HCT116 (cell line): ENCODE data around the gene WDR90. TPM values are rescaled to one million over a fixed set of nuclear protein-coding genes. Genes with fewer than 3 reads are reported as not detected.

Source experiments
- ATAC-seq: fragments of 200-7000 bp; cut with Tn5 transposase; 2 replicates; pipeline ENCODE4 v1.9.1; 2020; ENCODE audit warnings: mild to moderate bottlenecking, moderate library complexity
- BruUV-seq: library from RNA; stranded (reverse); fragments of 400-500 nt; replicated peaks from 2 replicates; lab custom pipeline; 2021; lab: Mats Ljungman, UMichigan
- CTCF ChIA-PET: fragments of 300-600 bp; sonication (Branson Sonifier 250); formaldehyde crosslinking; loops from one replicate; lab custom pipeline; 2021; ENCODE audit warnings: antibody characterized with exemption; lab: Charles Lee
- POLR2A ChIA-PET: fragments of 300-600, 350-600 bp; sonication (Branson Sonifier 250); formaldehyde crosslinking; loops from one replicate; lab custom pipeline; 2021; ENCODE audit warnings: antibody characterized with exemption; lab: Charles Lee
- RAD21 ChIA-PET, 2 experiments: fragments of 300-600 bp; sonication (Branson Sonifier 250); formaldehyde crosslinking; loops; one replicate each; lab custom pipeline; 2023; ENCODE audit warnings: low total read pairs in 2 of 2; ENCODE audit not compliant: uncharacterized antibody in 2 of 2, unreplicated experiment in 2 of 2, low non-redundant PET in 1 of 2; lab: Charles Lee
- DNase-seq: peaks from one replicate; pipeline ENCODE4 v3.0.0-alpha.2; 2010; ENCODE audit warnings: low read depth, low spot score
- H2AFZ ChIP-seq: fragments of 200-600 bp; shearing (Covaris generic), sonication (generic); 2 replicates; pipeline ENCODE4 v1.6.1; 2017; ENCODE audit warnings: low read depth, mixed run types, mixed read lengths, antibody characterized with exemption, low read length; ENCODE audit not compliant: poor library complexity, severe bottlenecking
- H3K27ac ChIP-seq: 2 replicates; pipeline ENCODE4 v1.5.1; 2012; ENCODE audit warnings: low read depth, low read length
- H3K27me3 ChIP-seq: fragments of 200-600 bp; sonication (generic); 2 replicates; pipeline ENCODE4 v1.6.1; 2016; ENCODE audit warnings: mixed run types, low read length, mixed read lengths; ENCODE audit not compliant: insufficient read depth
- H3K36me3 ChIP-seq, 2 experiments: fragments of 200-500 bp in 1 of 2; fragments of 200-600 bp in 1 of 2; sonication (Bioruptor generic) in 1 of 2; sonication (generic) in 1 of 2; 2 replicates each; pipeline versions ENCODE4 v1.5.1 to v1.6.1; 2014 to 2016; ENCODE audit warnings: low read length in 2 of 2, inconsistent platforms in 1 of 2, mixed read lengths in 1 of 2, mixed run types in 1 of 2; ENCODE audit not compliant: insufficient read depth in 2 of 2, control insufficient read depth in 1 of 2
- H3K4me1 ChIP-seq, 2 experiments: fragments of 200-600 bp in 1 of 2; sonication (generic) in 1 of 2; 2 replicates each; pipeline versions ENCODE4 v1.5.1 to v1.6.1; 2012 to 2017; ENCODE audit warnings: low read length in 2 of 2, inconsistent platforms in 1 of 2, mild to moderate bottlenecking in 1 of 2, mixed read lengths in 1 of 2, mixed run types in 1 of 2, moderate library complexity in 1 of 2; ENCODE audit not compliant: insufficient read depth in 2 of 2, control insufficient read depth in 1 of 2
- H3K4me2 ChIP-seq: fragments of 200-600 bp; sonication (generic); 2 replicates; pipeline ENCODE4 v1.6.1; 2017; ENCODE audit warnings: mixed run types, low read length, mixed read lengths
- H3K4me3 ChIP-seq, 2 experiments: fragments of 200-600 bp in 1 of 2; sonication (generic) in 1 of 2; replicated peaks in 1 of 2; 2 replicates each; pipeline ENCODE4 v1.5.1; 2011 to 2016; ENCODE audit warnings: low read length in 2 of 2, control low read depth in 1 of 2, low read depth in 1 of 2, mild to moderate bottlenecking in 1 of 2, mixed read lengths in 1 of 2, mixed run types in 1 of 2
- H3K79me2 ChIP-seq: fragments of 200-600 bp; sonication (generic); 2 replicates; pipeline ENCODE4 v1.6.1; 2017; ENCODE audit warnings: mild to moderate bottlenecking, mixed run types, low read length, moderate library complexity, mixed read lengths; ENCODE audit not compliant: insufficient read depth
- H3K9ac ChIP-seq: fragments of 200-600 bp; sonication (generic); 2 replicates; pipeline ENCODE4 v1.6.1; 2016; ENCODE audit warnings: low read length, mixed read lengths
- H3K9me2 ChIP-seq: fragments of 200-600 bp; sonication (generic), shearing (Covaris generic); 2 replicates; pipeline ENCODE4 v1.6.1; 2017; ENCODE audit warnings: mixed run types, mild to moderate bottlenecking, moderate library complexity; ENCODE audit not compliant: insufficient read depth
- H3K9me3 ChIP-seq, 2 experiments: fragments of 200-500 bp in 1 of 2; fragments of 200-600 bp in 1 of 2; sonication (Bioruptor generic) in 1 of 2; sonication (generic) in 1 of 2; 2 replicates each; pipeline ENCODE4 v1.6.1; 2014 to 2017; ENCODE audit warnings: low read length in 2 of 2, mixed read lengths in 2 of 2, inconsistent platforms in 1 of 2, low read depth in 1 of 2, mild to moderate bottlenecking in 1 of 2, mixed run types in 1 of 2, moderate library complexity in 1 of 2; ENCODE audit not compliant: control insufficient read depth in 1 of 2, insufficient read depth in 1 of 2
- H4K20me1 ChIP-seq: fragments of 200-600 bp; sonication (generic), shearing (Covaris generic); 2 replicates; pipeline ENCODE4 v1.6.1; 2017; ENCODE audit warnings: mixed run types, mild to moderate bottlenecking, moderate library complexity; ENCODE audit not compliant: insufficient read depth
- CBX3 ChIP-seq: IDR thresholded peaks from 2 replicates; pipeline ENCODE4 v1.6.1; 2012; ENCODE audit warnings: low read depth
- CEBPB ChIP-seq: IDR thresholded peaks from 2 replicates; pipeline ENCODE4 v1.6.1; 2012; ENCODE audit warnings: low read depth
- CTCF ChIP-seq, 3 experiments: fragments of 200-600 bp in 1 of 3; sonication (generic) in 1 of 3; IDR thresholded peaks in 2 of 3; conservative IDR thresholded peaks in 1 of 3; 2 replicates each; pipeline ENCODE4 v1.5.1; 2012 to 2017; ENCODE audit warnings: low read depth in 2 of 3, low read length in 2 of 3, antibody characterized with exemption in 1 of 3, borderline replicate concordance in 1 of 3, control low read depth in 1 of 3, mild to moderate bottlenecking in 1 of 3, mixed read lengths in 1 of 3, mixed run types in 1 of 3, moderate library complexity in 1 of 3; ENCODE audit not compliant: insufficient read depth in 1 of 3
- EGR1 ChIP-seq: IDR thresholded peaks from 2 replicates; pipeline ENCODE4 v1.6.1; 2012; ENCODE audit warnings: low read depth
- ELF1 ChIP-seq: IDR thresholded peaks from 2 replicates; pipeline ENCODE4 v1.6.1; 2012; ENCODE audit warnings: low read depth, borderline replicate concordance
- EZH2 ChIP-seq: fragments of 200-600 bp; sonication (generic); IDR thresholded peaks from 2 replicates; pipeline ENCODE4 v1.6.1; 2017; ENCODE audit warnings: antibody characterized with exemption, mixed run types
- EZH2phosphoT487 ChIP-seq: fragments of 200-600 bp; IDR thresholded peaks from 2 replicates; pipeline ENCODE4 v1.6.1; 2018; ENCODE audit warnings: antibody characterized with exemption, borderline replicate concordance
- JUND ChIP-seq: IDR thresholded peaks from 2 replicates; pipeline ENCODE4 v1.6.1; 2012
- POLR2A ChIP-seq: IDR thresholded peaks from 2 replicates; pipeline ENCODE4 v1.7.0; 2011; ENCODE audit warnings: borderline replicate concordance; ENCODE audit not compliant: insufficient read depth, insufficient read length; ENCODE audit errors: extremely low read depth
- POLR2AphosphoS5 ChIP-seq: IDR thresholded peaks from 2 replicates; pipeline ENCODE4 v1.6.1; 2011; ENCODE audit warnings: mild to moderate bottlenecking, low read depth, low read length, moderate library complexity
- SIN3A ChIP-seq: IDR thresholded peaks from 2 replicates; pipeline ENCODE4 v1.6.1; 2012; ENCODE audit warnings: low read depth
- SP1 ChIP-seq: IDR thresholded peaks from 2 replicates; pipeline ENCODE4 v1.6.1; 2012; ENCODE audit warnings: low read depth
- TCF7L2 ChIP-seq: IDR thresholded peaks from 2 replicates; pipeline ENCODE4 v1.7.0; 2011; ENCODE audit warnings: borderline replicate concordance, inconsistent platforms; ENCODE audit not compliant: insufficient read depth, insufficient read length; ENCODE audit errors: extremely low read depth
- YY1 ChIP-seq: IDR thresholded peaks from 2 replicates; pipeline ENCODE4 v1.6.1; 2011; ENCODE audit warnings: low read length, low read depth, moderate library complexity, mild to moderate bottlenecking; ENCODE audit not compliant: insufficient replicate concordance; ENCODE audit errors: extremely low read depth
- ZBTB33 ChIP-seq: IDR thresholded peaks from 2 replicates; pipeline ENCODE4 v1.6.1; 2011; ENCODE audit warnings: mild to moderate bottlenecking, low read length, moderate library complexity; ENCODE audit not compliant: insufficient replicate concordance; ENCODE audit errors: extremely low read depth
- ZNF274 ChIP-seq: fragments of 200-500 bp; sonication (Bioruptor generic); IDR thresholded peaks from 2 replicates; pipeline ENCODE4 v1.6.1; 2014; ENCODE audit warnings: mild to moderate bottlenecking, low read depth, low read length, inconsistent platforms
- intact Hi-C: fragments of 100-400 bp; cut with micrococcal nuclease; formaldehyde crosslinking; loops from 2 replicates; pipeline ENCODE4 v1.10.0; 2022
- total RNA-seq: library from RNA; stranded (reverse); gene quantifications from one replicate; pipeline ENCODE4 v1.2.1, GENCODE V29; 2021; ENCODE audit not compliant: unreplicated experiment
- TF ChIP-seq, protein P1 (sequence below): IDR thresholded peaks from 2 replicates; pipeline ENCODE4 v1.6.1; 2012

The WDR90 gene
- total RNA-seq, 1 experiment from 2014 or later, result 73.7 TPM

- no peak for TF ChIP-seq ZBTB33
- no peak for TF ChIP-seq CEBPB
- no peak for TF ChIP-seq POLR2A
- no peak for TF ChIP-seq EZH2phosphoT487
- no peak for TF ChIP-seq ELF1
- TF ChIP-seq SP1, result no peak
Observed at GRCh38 chr16:654034-654433, 4.9 kb downstream of the WDR90 start (continued).

DNA sequence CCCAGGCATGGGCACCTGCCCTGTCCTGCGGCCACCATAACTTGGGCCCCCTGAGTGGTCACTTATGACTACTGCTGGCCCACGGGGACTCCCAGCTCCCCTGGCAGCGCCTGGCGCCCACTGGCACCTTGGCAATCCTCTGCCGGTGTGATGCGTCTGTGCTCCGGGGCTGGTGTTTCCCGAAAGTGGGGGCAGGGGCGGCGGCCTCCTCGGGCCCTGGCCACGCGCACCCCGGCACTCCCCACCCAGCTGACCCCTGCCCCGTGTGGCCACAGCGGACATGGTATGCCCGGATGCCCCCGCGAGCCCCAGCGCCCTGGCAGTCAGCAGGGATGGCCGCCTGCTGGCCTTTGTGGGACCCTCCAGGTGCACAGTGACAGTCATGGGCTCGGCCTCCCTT lies 8.3 kb downstream of the WDR90 start:
- H3K9ac ChIP-seq, result no peak overlapping the region
- no TSS peak for BruUV-seq
- H4K20me1 ChIP-seq, result no peaks in the 10 kb centered on the region
- ChIA-PET RAD21 (no interaction called here), CTCF (no interaction called here), POLR2A (no interaction called here)
- no peaks in the 10 kb centered on the region for H3K79me2 ChIP-seq
- H3K27ac ChIP-seq, result no peak overlapping the region
- DNase-seq (no peak), ATAC-seq (no peak)
- H3K36me3 ChIP-seq, result no peaks in the 10 kb centered on the region
- intact Hi-C loops, result no loop called here
- no peaks in the 10 kb centered on the region for H3K9me3 ChIP-seq
- no peak overlapping the region for H3K4me2 ChIP-seq
- H3K4me3 ChIP-seq, result no peak overlapping the region
- no peaks in the 10 kb centered on the region for H3K9me2 ChIP-seq
- H2AFZ ChIP-seq, result no peak overlapping the region
- TF ChIP-seq CBX3 (no peak), SIN3A (no peak), POLR2AphosphoS5 (no peak), ZNF274 (no peak), JUND (no peak), YY1 (no peak), CTCF (IDR thresholded peaks at IDR 0.05 in 2 of 3, conservative IDR thresholded peaks at IDR 0.05 in 1 of 3; ENCODE audit: borderline replicate concordance in 1 of 3, insufficient read depth in 1 of 3, low read depth in 2 of 3, low read length in 2 of 3) (no peak), TCF7L2 (no peak), EZH2 (no peak), SP1 (no peak), EZH2phosphoT487 (no peak), EGR1 (no peak)
- TF ChIP-seq, protein P1, sequence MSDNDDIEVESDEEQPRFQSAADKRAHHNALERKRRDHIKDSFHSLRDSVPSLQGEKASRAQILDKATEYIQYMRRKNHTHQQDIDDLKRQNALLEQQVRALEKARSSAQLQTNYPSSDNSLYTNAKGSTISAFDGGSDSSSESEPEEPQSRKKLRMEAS, result no peak
- peaks cover 3 to 9% of the 10 kb centered on the region in 2 experiments; a peak in 2 of 4 replicates for H3K4me1 ChIP-seq
- H3K27me3 ChIP-seq, result no peaks in the 10 kb centered on the region
